Astrocyte of the cerebellum (primary cell): ENCODE measurements around the gene AIRE.

Experiments used
- DNase-seq: peaks from one replicate; pipeline ENCODE4 v3.0.0-alpha.2; 2011; ENCODE audit warnings: low read depth
- H3K4me3 ChIP-seq: 2 replicates; pipeline ENCODE4 v1.5.1; 2011; ENCODE audit warnings: mild to moderate bottlenecking, low read depth, low read length, moderate library complexity
- CTCF ChIP-seq: IDR thresholded peaks from 2 replicates; pipeline ENCODE4 v1.5.1; 2012; ENCODE audit warnings: low read length, low read depth, moderate library complexity, mild to moderate bottlenecking; ENCODE audit errors: missing control alignments
- in situ Hi-C: cut with HindIII; loops from 2 replicates; pipeline ENCODE4 v1.10.0; 2017; ENCODE audit warnings: low sequenced_read_pairs

AIRE gene

DNA sequence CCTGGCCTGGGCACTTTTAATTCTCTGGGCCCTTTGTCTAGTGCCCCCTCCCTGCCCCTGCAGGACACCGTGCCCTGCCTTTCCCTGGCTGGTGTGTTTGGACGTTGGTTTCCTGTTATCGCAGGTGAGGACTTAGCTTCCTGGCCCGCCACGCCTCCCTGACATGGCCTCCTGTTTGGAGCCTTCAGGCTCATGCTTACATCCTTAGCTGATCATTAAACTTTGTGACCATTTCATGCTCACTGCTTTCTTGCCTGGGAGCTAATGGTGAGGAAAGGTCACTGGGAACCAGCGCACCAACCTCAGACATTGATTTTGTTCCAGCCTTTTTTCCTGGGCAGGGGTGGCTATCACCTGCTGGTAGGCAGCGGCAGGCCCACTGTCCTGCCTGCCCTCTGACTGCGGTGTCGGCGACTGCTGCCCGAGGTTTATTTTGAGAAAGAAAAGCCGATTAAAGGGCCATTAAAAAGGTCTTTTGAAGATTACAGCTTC is 17.9 kb downstream of the AIRE start:
- in situ Hi-C loops: no loop called here
- no peak overlapping the region for H3K4me3 ChIP-seq
- no peak for TF ChIP-seq CTCF
- no peak for DNase-seq

GRCh38 chr21:44304011-44304616 is 18.4 kb downstream of the AIRE start:
- DNase-seq: no peak
- no peak for TF ChIP-seq CTCF
- no peak overlapping the region for H3K4me3 ChIP-seq
- in situ Hi-C loops: no loop called here

GRCh38 chr21:44304877-44305293 is 19.2 kb downstream of the AIRE start:
- in situ Hi-C loops: no loop called here
- DNase-seq: peak; percentile 9
- TF ChIP-seq CTCF: peak; percentile 72

DNA sequence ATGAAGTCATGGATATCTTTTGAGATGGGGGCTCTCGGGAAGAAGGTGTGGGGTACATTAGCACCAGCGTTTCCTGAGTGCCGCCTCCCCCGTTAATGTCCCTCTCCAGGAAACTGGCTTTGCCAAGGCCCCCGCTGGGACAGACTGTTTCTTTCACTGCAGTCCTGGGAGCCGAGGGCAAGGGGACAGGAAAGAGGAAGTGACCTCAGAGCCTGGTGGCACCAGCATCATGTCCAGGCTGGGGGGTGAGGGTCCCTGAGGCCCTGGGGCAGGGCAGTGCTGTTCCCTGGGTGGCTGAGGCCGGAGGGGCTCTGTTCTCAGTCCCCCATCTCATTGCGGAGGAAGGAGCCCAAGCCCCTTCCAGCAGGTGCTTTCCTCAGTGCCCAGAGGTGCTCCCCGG is 20.0 kb downstream of the AIRE start:
- DNase-seq: no peak
- in situ Hi-C loops: no loop called here
- TF ChIP-seq CTCF: no peak
- no peak overlapping the region for H3K4me3 ChIP-seq

More at GRCh38 chr21:44304877-44305293, 19.2 kb downstream of the AIRE start:
- no peak overlapping the region for H3K4me3 ChIP-seq

- in situ Hi-C loops: no loop called here
- no peak for DNase-seq
- no peak for TF ChIP-seq CTCF
- H3K4me3 ChIP-seq: no peak overlapping the region
These were observed 21.4 kb downstream of the AIRE start for GRCh38 chr21:44306936-44307704.

GRCh38 chr21:44310628-44311507 is 25.2 kb downstream of the AIRE start:
- no peak overlapping the region for H3K4me3 ChIP-seq
- in situ Hi-C loops: no loop called here
- no peak for DNase-seq
- no peak for TF ChIP-seq CTCF
